ENCODE measurements around the gene SQSTM1.

SQSTM1 gene

GRCh38 chr5:179806250-179807048 is 14.3 kb upstream of the SQSTM1 start, which contains the start of gene MGAT4B:
TSS of gene MGAT4B (minus strand) at chr5:179806866. CDS start at chr5:179806583, 283 bp downstream.
- peak; percentile 81 for DNase-seq

- DNase-seq, result no peak
These were observed 8.4 kb upstream of the SQSTM1 start for GRCh38 chr5:179812135-179812825.

- DNase-seq, result no peak
These were observed 7.6 kb upstream of the SQSTM1 start for GRCh38 chr5:179812997-179813607.

GRCh38 chr5:179814090-179814489 is 6.6 kb upstream of the SQSTM1 start:
- DNase-seq, result no peak

- no peak for DNase-seq
These were observed 5.0 kb upstream of the SQSTM1 start for GRCh38 chr5:179815491-179816249.

- no peak for DNase-seq
These were observed 4.3 kb upstream of the SQSTM1 start for GRCh38 chr5:179816401-179816795.

- no peak for DNase-seq
These were observed 3.8 kb upstream of the SQSTM1 start for GRCh38 chr5:179816796-179817469.

GRCh38 chr5:179817470-179817840 is 3.2 kb upstream of the SQSTM1 start:
- no peak for DNase-seq

GRCh38 chr5:179817890-179818745 is 2.6 kb upstream of the SQSTM1 start:
- DNase-seq, result no peak

- DNase-seq, result peak; percentile 72
These were observed 1.9 kb upstream of the SQSTM1 start for GRCh38 chr5:179818746-179819295.

- peak; percentile 32 for DNase-seq
These were observed 1.2 kb upstream of the SQSTM1 start for GRCh38 chr5:179819296-179820126.

- DNase-seq, result no peak
These were observed 600 bp upstream of the SQSTM1 start for GRCh38 chr5:179820127-179820482.

GRCh38 chr5:179821298-179822058 is 773 bp downstream of the SQSTM1 start:
- peak; percentile 93 for DNase-seq

- no peak for DNase-seq
These were observed 1.3 kb downstream of the SQSTM1 start for GRCh38 chr5:179822059-179822432.

GRCh38 chr5:179822444-179822990 is 1.8 kb downstream of the SQSTM1 start:
- no peak for DNase-seq

GRCh38 chr5:179823937-179824744 is 3.4 kb downstream of the SQSTM1 start:
- no peak for DNase-seq

GRCh38 chr5:179824745-179825112 is 4.0 kb downstream of the SQSTM1 start:
- no peak for DNase-seq

- no peak for DNase-seq
These were observed 5.0 kb downstream of the SQSTM1 start for GRCh38 chr5:179825655-179826182.

All from hematopoietic multipotent progenitor cell treated with erythropoietin and hydrocortisone succinate and interleukin-3 and kit ligand, for 8 days (in vitro differentiated cells).